Breast epithelium (tissue), 4 donors: Measurements from ENCODE around the gene RNF25. TPM values are rescaled to one million over a fixed set of nuclear protein-coding genes. Genes with fewer than 3 reads are reported as not detected.

Experiments used
- DNase-seq, 2 donors: peaks; one replicate each; pipeline ENCODE4 v3.0.0-alpha.2; 2019; ENCODE audit warnings: low spot score in 2 of 2
- H3K27ac ChIP-seq, 2 donors: fragments of 200-600 bp; sonication (generic) in 1 of 2; one replicate each; pipeline ENCODE4 v1.5.1; 2016 to 2019; ENCODE audit warnings: mild to moderate bottlenecking in 1 of 2
- H3K27me3 ChIP-seq, 2 donors: fragments of 200-600 bp; sonication (generic) in 1 of 2; one replicate each; pipeline versions ENCODE4 v1.5.1 to v1.6.0; 2017 to 2019; ENCODE audit warnings: control low read depth in 1 of 2, mild to moderate bottlenecking in 1 of 2
- H3K36me3 ChIP-seq: fragments of 200-600 bp; one replicate; pipeline ENCODE4 v1.5.1; 2019
- H3K4me1 ChIP-seq, 2 donors: fragments of 200-600 bp; sonication (generic); one replicate each; pipeline ENCODE4 v1.5.1; 2016 to 2019; ENCODE audit warnings: control low read depth in 1 of 2
- H3K4me3 ChIP-seq, 3 donors: fragments of 200-600 bp; sonication (generic); 1 replicate in 2 of 3; 2 replicates in 1 of 3; pipeline ENCODE4 v1.5.1; 2016 to 2019; ENCODE audit warnings: mild to moderate bottlenecking in 3 of 3, moderate library complexity in 2 of 3
- H3K9me3 ChIP-seq, 2 donors: fragments of 200-600 bp; sonication (generic) in 1 of 2; one replicate each; pipeline ENCODE4 v1.5.1; 2016 to 2019; ENCODE audit warnings: control low read depth in 1 of 2
- POLR2A ChIP-seq: fragments of 450-650 bp; IDR thresholded peaks from one replicate; pipeline ENCODE4 v1.6.1; 2016; ENCODE audit warnings: antibody characterized with exemption, mild to moderate bottlenecking, moderate library complexity
- POLR2AphosphoS5 ChIP-seq, 3 donors: sonication (generic); formaldehyde crosslinking; IDR thresholded peaks; one replicate each; pipeline ENCODE4 v1.6.1; 2017; ENCODE audit warnings: antibody characterized with exemption in 3 of 3
- intact Hi-C: fragments of 100-400 bp; cut with DNase I; formaldehyde crosslinking; loops from one replicate; pipeline ENCODE4 v1.15.1; 2023; ENCODE audit warnings: low total_unique reads
- total RNA-seq, 3 donors: library from RNA; depleted of rRNA; stranded (reverse); fragments of >200 nt; gene quantifications; one replicate each; pipeline ENCODE4 v1.1.0, GENCODE V29; 2016
- TF ChIP-seq, protein P1 (sequence below), 3 donors: fragments of 450-650 bp; IDR thresholded peaks; one replicate each; pipeline ENCODE4 v1.5.1; 2016 to 2017; ENCODE audit warnings: antibody characterized with exemption in 3 of 3, mild to moderate bottlenecking in 3 of 3, moderate library complexity in 3 of 3

Gene RNF25
- total RNA-seq, 3 donors from 2014 or later = 22.7 to 25.9 (median 23.0) TPM

GRCh38 chr2:218662377-218662776 lies 9.4 kb downstream of the RNF25 start:
- H3K4me3 ChIP-seq = no peak overlapping the region
- intact Hi-C loops = no loop called here
- peaks cover 0 to 7% of the 10 kb centered on the region in 2 donors for H3K4me1 ChIP-seq
- DNase-seq = no peak
- H3K27me3 ChIP-seq = no peaks in the 10 kb centered on the region
- peaks cover 10% of the 10 kb centered on the region for H3K36me3 ChIP-seq
- H3K9me3 ChIP-seq = no peaks in the 10 kb centered on the region
- no peak overlapping the region for H3K27ac ChIP-seq
- TF ChIP-seq POLR2A (no peak), POLR2AphosphoS5 (IDR thresholded peaks at IDR 0.05) (no peak)
- TF ChIP-seq, protein P1, sequence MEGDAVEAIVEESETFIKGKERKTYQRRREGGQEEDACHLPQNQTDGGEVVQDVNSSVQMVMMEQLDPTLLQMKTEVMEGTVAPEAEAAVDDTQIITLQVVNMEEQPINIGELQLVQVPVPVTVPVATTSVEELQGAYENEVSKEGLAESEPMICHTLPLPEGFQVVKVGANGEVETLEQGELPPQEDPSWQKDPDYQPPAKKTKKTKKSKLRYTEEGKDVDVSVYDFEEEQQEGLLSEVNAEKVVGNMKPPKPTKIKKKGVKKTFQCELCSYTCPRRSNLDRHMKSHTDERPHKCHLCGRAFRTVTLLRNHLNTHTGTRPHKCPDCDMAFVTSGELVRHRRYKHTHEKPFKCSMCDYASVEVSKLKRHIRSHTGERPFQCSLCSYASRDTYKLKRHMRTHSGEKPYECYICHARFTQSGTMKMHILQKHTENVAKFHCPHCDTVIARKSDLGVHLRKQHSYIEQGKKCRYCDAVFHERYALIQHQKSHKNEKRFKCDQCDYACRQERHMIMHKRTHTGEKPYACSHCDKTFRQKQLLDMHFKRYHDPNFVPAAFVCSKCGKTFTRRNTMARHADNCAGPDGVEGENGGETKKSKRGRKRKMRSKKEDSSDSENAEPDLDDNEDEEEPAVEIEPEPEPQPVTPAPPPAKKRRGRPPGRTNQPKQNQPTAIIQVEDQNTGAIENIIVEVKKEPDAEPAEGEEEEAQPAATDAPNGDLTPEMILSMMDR (IDR thresholded peaks at IDR 0.05) = no peak

DNA sequence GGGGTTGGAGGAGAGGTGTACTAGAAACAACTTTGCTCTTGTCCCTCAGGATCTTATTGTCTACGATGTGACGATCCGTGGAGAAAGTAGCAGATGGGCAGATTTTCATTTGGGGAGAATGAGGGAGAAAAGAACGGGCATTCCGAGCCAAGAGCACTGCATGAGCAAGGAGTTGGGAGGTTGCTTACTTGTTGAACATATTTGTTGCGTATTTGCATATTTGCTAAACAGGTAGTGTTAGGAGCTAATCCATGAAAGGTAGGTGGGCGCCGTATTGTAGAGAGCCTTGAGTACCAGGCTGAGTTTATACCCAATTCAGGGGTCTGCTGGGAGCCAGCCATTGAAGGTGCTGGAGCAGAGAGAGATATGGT lies 11.8 kb downstream of the RNF25 start:
- DNase-seq = no peak
- Histone ChIP-seq H3K4me3 (peak overlapping the region; percentile 75 to 86 (median 83)), H3K27ac (peak overlapping the region; percentile 73 to 80), H3K36me3 (peaks cover 13% of the 10 kb centered on the region), H3K27me3 (no peaks in the 10 kb centered on the region), H3K4me1 (peaks cover 0 to 7% of the 10 kb centered on the region in 2 donors), H3K9me3 (no peaks in the 10 kb centered on the region)
- TF ChIP-seq, protein P1 (IDR thresholded peaks at IDR 0.05) = no peak
- TF ChIP-seq POLR2A (no peak), POLR2AphosphoS5 (IDR thresholded peaks at IDR 0.05) (no peak)
- intact Hi-C loops = no loop called here

DNA sequence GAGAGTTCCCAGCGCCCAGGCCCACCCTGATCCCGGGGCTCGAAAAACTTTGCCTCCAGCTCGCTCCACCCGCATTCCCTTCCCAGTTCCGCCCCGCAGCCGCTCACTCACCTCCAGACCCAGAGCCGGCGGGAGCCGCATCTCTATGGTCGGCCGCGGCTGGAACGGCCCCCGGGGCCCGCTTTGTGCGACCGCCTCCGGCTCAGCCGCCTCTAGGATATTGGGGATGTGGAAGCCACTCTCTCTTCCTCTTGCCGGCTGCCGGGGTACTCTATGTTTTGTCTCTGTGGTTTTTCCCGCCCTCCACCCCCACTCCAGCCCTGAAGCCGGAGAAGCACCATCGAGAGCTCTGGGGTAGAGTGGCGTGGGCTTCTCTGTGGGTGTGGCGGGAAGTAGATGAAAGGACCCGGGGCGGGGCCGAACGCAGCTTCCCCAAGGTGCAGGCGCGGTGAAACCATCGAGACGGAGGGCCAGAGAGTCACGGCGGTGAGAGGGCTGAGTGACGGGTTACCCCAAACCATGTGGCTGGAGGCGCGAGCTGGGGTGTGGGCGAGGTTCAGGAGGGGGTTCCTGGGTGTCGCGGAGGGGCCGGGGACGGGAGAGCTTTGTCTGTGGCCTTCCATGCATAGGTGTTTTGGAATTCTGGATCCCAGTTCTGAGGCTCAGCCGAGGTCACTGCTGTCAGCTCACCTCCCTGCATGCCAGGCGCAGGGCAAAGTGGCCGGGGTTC lies 12.4 kb downstream of the RNF25 start, which contains the start of the genes BCS1L and ZNF142:
TSS of gene BCS1L (plus strand) at position 426 of the 730 bp plus-strand sequence. CDS start 1,305 bp downstream, outside the sequence.
TSS of gene ZNF142 (minus strand) at position 366 of the 730 bp plus-strand sequence. CDS start 3,194 bp downstream, outside the sequence.
- Histone ChIP-seq H3K36me3 (peaks cover 7% of the 10 kb centered on the region), H3K27ac (peak within 1 kb of the TSS; percentile 73 to 80), H3K27me3 (no peaks in the 10 kb centered on the region), H3K4me3 (peak within 1 kb of the TSS; percentile 75 to 86 (median 83)), H3K4me1 (peaks cover 0 to 7% of the 10 kb centered on the region in 2 donors), H3K9me3 (no peaks in the 10 kb centered on the region)
- DNase-seq = peak; percentile 83 to 90
- intact Hi-C loops = no loop called here
- TF ChIP-seq POLR2AphosphoS5 (IDR thresholded peaks at IDR 0.05) (no peak), POLR2A (no peak)
- TF ChIP-seq, protein P1 (IDR thresholded peaks at IDR 0.05) = no peak

DNA sequence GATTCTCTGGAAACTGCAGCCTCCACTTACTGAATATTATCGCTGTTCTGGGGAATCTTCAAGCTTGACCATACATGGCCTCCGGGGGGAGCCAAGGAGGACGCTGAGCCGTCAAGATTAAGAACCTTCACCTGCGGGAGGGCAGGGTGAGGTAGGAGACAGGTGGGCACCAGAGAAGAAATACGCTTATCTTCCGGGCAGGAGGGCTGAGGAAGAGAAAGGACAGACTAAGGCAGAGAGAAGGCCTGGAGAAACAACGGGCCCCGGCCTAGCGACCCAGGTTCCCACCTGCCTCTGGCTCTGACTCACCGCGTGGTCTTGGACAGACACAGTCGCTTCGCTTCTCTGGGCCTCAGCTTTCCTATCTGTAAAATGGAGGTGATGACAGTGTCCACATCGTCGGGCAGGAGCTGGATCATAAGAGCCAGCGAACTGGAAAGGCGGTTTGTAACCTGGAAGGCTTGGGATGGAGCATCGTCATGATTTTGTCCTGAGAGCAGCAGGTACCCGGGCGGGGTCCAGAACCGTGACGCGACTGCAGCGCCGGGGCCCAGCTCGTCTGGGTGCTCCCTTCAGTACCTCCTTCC lies 13.0 kb downstream of the RNF25 start:
- H3K9me3 ChIP-seq = no peaks in the 10 kb centered on the region
- peaks cover 0 to 7% of the 10 kb centered on the region in 2 donors for H3K4me1 ChIP-seq
- peak overlapping the region; percentile 75 to 86 (median 83) for H3K4me3 ChIP-seq
- no peak for TF ChIP-seq POLR2AphosphoS5 (IDR thresholded peaks at IDR 0.05)
- TF ChIP-seq, protein P1 (IDR thresholded peaks at IDR 0.05) = peak in 2 of 3 donors; percentile 18 to 27
- no peak for DNase-seq
- peak overlapping the region; percentile 73 to 80 for H3K27ac ChIP-seq
- no peaks in the 10 kb centered on the region for H3K27me3 ChIP-seq
- peaks cover 6% of the 10 kb centered on the region for H3K36me3 ChIP-seq
- intact Hi-C loops = no loop called here

DNA sequence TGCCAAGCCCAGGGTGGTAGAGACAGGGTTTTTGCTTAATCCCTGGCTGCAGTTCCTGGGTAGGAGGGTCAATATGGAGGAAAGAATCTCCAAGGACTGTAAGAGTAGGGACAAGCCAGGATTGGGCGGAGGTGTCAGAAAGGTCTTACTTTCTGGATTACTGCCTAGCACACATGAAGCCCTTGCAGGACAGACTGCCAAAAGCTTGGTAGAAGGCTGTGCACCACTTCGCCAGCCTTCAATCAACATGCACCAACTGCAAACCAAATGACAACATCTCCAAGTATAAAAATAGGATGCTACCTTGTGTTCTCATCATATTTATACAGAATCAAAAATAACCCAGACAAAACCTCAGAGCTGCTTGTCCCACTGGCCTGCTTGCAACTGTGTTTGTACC lies 16.1 kb downstream of the RNF25 start:
- H3K27ac ChIP-seq = no peak overlapping the region
- H3K4me3 ChIP-seq = no peak overlapping the region
- peaks cover 19% of the 10 kb centered on the region for H3K36me3 ChIP-seq
- intact Hi-C loops = no loop called here
- no peak for DNase-seq
- no peaks in the 10 kb centered on the region for H3K27me3 ChIP-seq
- H3K9me3 ChIP-seq = no peaks in the 10 kb centered on the region
- TF ChIP-seq, protein P1 (IDR thresholded peaks at IDR 0.05) = no peak
- no peak for TF ChIP-seq POLR2A
- peaks cover 0 to 7% of the 10 kb centered on the region in 2 donors for H3K4me1 ChIP-seq
